OCI-LY7 (cell line): ENCODE results near the gene OPN1LW. TPM values are rescaled to one million over a fixed set of nuclear protein-coding genes. Genes with fewer than 3 reads are reported as not detected.

ENCODE experiments used
- BruUV-seq: library from RNA; stranded (reverse); fragments of 400-500 nt; replicated peaks from 2 replicates; lab custom pipeline; 2021; lab: Mats Ljungman, UMichigan
- CTCF ChIA-PET: fragments of 300-600 bp; sonication (Branson Sonifier 250); formaldehyde crosslinking; loops from one replicate; lab custom pipeline; 2022; ENCODE audit warnings: antibody characterized with exemption; ENCODE audit not compliant: unreplicated experiment; lab: Charles Lee
- POLR2A ChIA-PET: fragments of 300-600 bp; sonication (Branson Sonifier 250); formaldehyde crosslinking; loops from one replicate; lab custom pipeline; 2022; ENCODE audit warnings: antibody characterized with exemption; lab: Charles Lee
- DNase-seq: peaks from one replicate; pipeline ENCODE4 v3.0.0-alpha.2; 2015; ENCODE audit warnings: low spot score
- H2AFZ ChIP-seq: fragments of 200-600 bp; sonication (generic), shearing (Covaris generic); 2 replicates; pipeline ENCODE4 v1.6.1; 2014; ENCODE audit warnings: mild to moderate bottlenecking, antibody characterized with exemption, low read length, moderate library complexity
- H3K27ac ChIP-seq: fragments of 200-600 bp; sonication (generic); 2 replicates; pipeline ENCODE4 v1.5.1; 2014; ENCODE audit warnings: mixed run types, low read depth, mild to moderate bottlenecking, moderate library complexity, low read length, inconsistent platforms; ENCODE audit not compliant: poor library complexity, severe bottlenecking
- H3K36me3 ChIP-seq: fragments of 200-600 bp; sonication (generic); 2 replicates; pipeline ENCODE4 v1.6.1; 2014; ENCODE audit warnings: mild to moderate bottlenecking, antibody characterized with exemption, low read length, moderate library complexity, mixed read lengths; ENCODE audit not compliant: insufficient read depth
- H3K4me1 ChIP-seq: fragments of 200-600 bp; sonication (generic); 2 replicates; pipeline ENCODE4 v1.5.1; 2014; ENCODE audit warnings: mild to moderate bottlenecking, low read length; ENCODE audit not compliant: insufficient read depth, poor library complexity, severe bottlenecking
- H3K4me2 ChIP-seq: fragments of 200-600 bp; sonication (generic); 2 replicates; pipeline ENCODE4 v1.6.1; 2014; ENCODE audit warnings: mild to moderate bottlenecking, low read length
- H3K4me3 ChIP-seq: fragments of 200-600 bp; sonication (generic); 2 replicates; pipeline ENCODE4 v1.5.1; 2014; ENCODE audit warnings: mild to moderate bottlenecking, low read depth, low read length; ENCODE audit not compliant: poor library complexity, severe bottlenecking
- H3K79me2 ChIP-seq: fragments of 200-600 bp; sonication (generic); 2 replicates; pipeline ENCODE4 v1.6.1; 2016; ENCODE audit warnings: low read depth, mild to moderate bottlenecking, low read length, moderate library complexity, mixed read lengths; ENCODE audit not compliant: insufficient read depth
- H3K9me2 ChIP-seq: fragments of 200-600 bp; sonication (generic); 2 replicates; pipeline ENCODE4 v1.6.1; 2016; ENCODE audit warnings: mild to moderate bottlenecking, low read length, mixed read lengths; ENCODE audit not compliant: insufficient read depth
- H3K9me3 ChIP-seq: fragments of 200-600 bp; sonication (generic); 2 replicates; pipeline ENCODE4 v1.6.1; 2014; ENCODE audit warnings: mild to moderate bottlenecking, mixed run types, low read length, mixed read lengths
- H4K20me1 ChIP-seq: fragments of 200-600 bp; sonication (generic); 2 replicates; pipeline ENCODE4 v1.6.1; 2014; ENCODE audit warnings: mild to moderate bottlenecking, antibody characterized with exemption, low read length, moderate library complexity, mixed read lengths; ENCODE audit not compliant: insufficient read depth
- EZH2phosphoT487 ChIP-seq: fragments of 200-600 bp; sonication (generic); IDR thresholded peaks from 2 replicates; pipeline ENCODE4 v1.6.1; 2018; ENCODE audit warnings: low read depth, borderline replicate concordance, mild to moderate bottlenecking, mixed run types, antibody characterized with exemption, low read length, moderate library complexity, mixed read lengths
- intact Hi-C: fragments of 100-400 bp; cut with micrococcal nuclease; formaldehyde crosslinking; loops from one replicate; pipeline ENCODE4 v1.10.0; 2022; ENCODE audit not compliant: unreplicated experiment
- total RNA-seq, 2 experiments: library from RNA; depleted of rRNA in 1 of 2; stranded (reverse); fragments of >200 nt in 1 of 2; shearing (Covaris generic) in 1 of 2; gene quantifications; 2 replicates each; pipeline ENCODE4 v1.2.3, GENCODE V29; 2014 to 2022
- TF ChIP-seq, protein P1 (sequence below): fragments of 200-600 bp; sonication (generic); conservative IDR thresholded peaks from 2 replicates; pipeline ENCODE4 v1.5.1; 2014; ENCODE audit warnings: mild to moderate bottlenecking, antibody characterized with exemption, low read length, moderate library complexity, mixed read lengths

OPN1LW gene
- total RNA-seq, 2 experiments from 2014 or later: not detected

- H2AFZ ChIP-seq: no peak overlapping the region
- BruUV-seq: no TSS peak
- no peaks in the 10 kb centered on the region for H4K20me1 ChIP-seq
- DNase-seq: no peak
- H3K4me1 ChIP-seq: peaks cover 13% of the 10 kb centered on the region
- intact Hi-C loops: no loop called here
- H3K9me2 ChIP-seq: no peaks in the 10 kb centered on the region
- no peaks in the 10 kb centered on the region for H3K9me3 ChIP-seq
- CTCF ChIA-PET: no interaction called here
- H3K4me2 ChIP-seq: no peak overlapping the region
- H3K36me3 ChIP-seq: no peaks in the 10 kb centered on the region
- TF ChIP-seq, protein P1, sequence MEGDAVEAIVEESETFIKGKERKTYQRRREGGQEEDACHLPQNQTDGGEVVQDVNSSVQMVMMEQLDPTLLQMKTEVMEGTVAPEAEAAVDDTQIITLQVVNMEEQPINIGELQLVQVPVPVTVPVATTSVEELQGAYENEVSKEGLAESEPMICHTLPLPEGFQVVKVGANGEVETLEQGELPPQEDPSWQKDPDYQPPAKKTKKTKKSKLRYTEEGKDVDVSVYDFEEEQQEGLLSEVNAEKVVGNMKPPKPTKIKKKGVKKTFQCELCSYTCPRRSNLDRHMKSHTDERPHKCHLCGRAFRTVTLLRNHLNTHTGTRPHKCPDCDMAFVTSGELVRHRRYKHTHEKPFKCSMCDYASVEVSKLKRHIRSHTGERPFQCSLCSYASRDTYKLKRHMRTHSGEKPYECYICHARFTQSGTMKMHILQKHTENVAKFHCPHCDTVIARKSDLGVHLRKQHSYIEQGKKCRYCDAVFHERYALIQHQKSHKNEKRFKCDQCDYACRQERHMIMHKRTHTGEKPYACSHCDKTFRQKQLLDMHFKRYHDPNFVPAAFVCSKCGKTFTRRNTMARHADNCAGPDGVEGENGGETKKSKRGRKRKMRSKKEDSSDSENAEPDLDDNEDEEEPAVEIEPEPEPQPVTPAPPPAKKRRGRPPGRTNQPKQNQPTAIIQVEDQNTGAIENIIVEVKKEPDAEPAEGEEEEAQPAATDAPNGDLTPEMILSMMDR: no peak
- no peak for TF ChIP-seq EZH2phosphoT487
- H3K4me3 ChIP-seq: no peak overlapping the region
- POLR2A ChIA-PET: no interaction called here
- H3K27ac ChIP-seq: no peak overlapping the region
- no peaks in the 10 kb centered on the region for H3K79me2 ChIP-seq
Measured at GRCh38 chrX:154138857-154139256, 5.2 kb upstream of the OPN1LW start.

GRCh38 chrX:154140206-154140605 lies 3.8 kb upstream of the OPN1LW start:
- ChIA-PET POLR2A (no interaction called here), CTCF (no interaction called here)
- Histone ChIP-seq H3K9me2 (no peaks in the 10 kb centered on the region), H3K79me2 (no peaks in the 10 kb centered on the region), H3K4me1 (peaks cover 13% of the 10 kb centered on the region), H2AFZ (no peak overlapping the region), H4K20me1 (no peaks in the 10 kb centered on the region), H3K9me3 (no peaks in the 10 kb centered on the region), H3K4me3 (no peak overlapping the region), H3K4me2 (no peak overlapping the region), H3K27ac (no peak overlapping the region), H3K36me3 (no peaks in the 10 kb centered on the region)
- no peak for TF ChIP-seq EZH2phosphoT487
- TF ChIP-seq, protein P1: no peak
- intact Hi-C loops: no loop called here
- BruUV-seq: no TSS peak
- DNase-seq: no peak

DNA sequence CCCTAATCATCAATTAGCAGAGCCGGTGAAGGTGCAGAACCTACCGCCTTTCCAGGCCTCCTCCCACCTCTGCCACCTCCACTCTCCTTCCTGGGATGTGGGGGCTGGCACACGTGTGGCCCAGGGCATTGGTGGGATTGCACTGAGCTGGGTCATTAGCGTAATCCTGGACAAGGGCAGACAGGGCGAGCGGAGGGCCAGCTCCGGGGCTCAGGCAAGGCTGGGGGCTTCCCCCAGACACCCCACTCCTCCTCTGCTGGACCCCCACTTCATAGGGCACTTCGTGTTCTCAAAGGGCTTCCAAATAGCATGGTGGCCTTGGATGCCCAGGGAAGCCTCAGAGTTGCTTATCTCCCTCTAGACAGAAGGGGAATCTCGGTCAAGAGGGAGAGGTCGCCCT lies 3.3 kb upstream of the OPN1LW start:
- ChIA-PET CTCF (no interaction called here), POLR2A (interaction anchor here (0.5 kb wide), 1 partner anchor 330 kb away, joined by 5 read pairs; no protein-coding TSS in a partner anchor)
- Histone ChIP-seq H3K4me2 (no peak overlapping the region), H3K9me3 (no peaks in the 10 kb centered on the region), H3K4me1 (peaks cover 8% of the 10 kb centered on the region), H3K4me3 (no peak overlapping the region), H3K27ac (no peak overlapping the region), H3K79me2 (no peaks in the 10 kb centered on the region), H3K36me3 (no peaks in the 10 kb centered on the region), H3K9me2 (no peaks in the 10 kb centered on the region), H2AFZ (no peak overlapping the region), H4K20me1 (no peaks in the 10 kb centered on the region)
- no peak for DNase-seq
- intact Hi-C loops: no loop called here
- no TSS peak for BruUV-seq
- no peak for TF ChIP-seq EZH2phosphoT487
- TF ChIP-seq, protein P1: no peak
